ENCODE results near the gene RPS6KB2.

The RPS6KB2 gene

GRCh38 chr11:67428052-67429001 is at the start of gene RPS6KB2:
RPS6KB2 (plus strand) TSS chr11:67428494; CDS start chr11:67428546, 52 bp downstream.
- Histone ChIP-seq H3K4me2 (peak within 1 kb of the TSS; percentile 71), H2AFZ (ENCODE audit: low read depth) (peak within 1 kb of the TSS; percentile 74), H3K36me3 (ENCODE audit: insufficient read depth) (no peaks in the 10 kb centered on the region), H3K27me3 (ENCODE audit: insufficient read depth, low read depth) (no peaks in the 10 kb centered on the region), H4K20me1 (ENCODE audit: insufficient read depth) (no peaks in the 10 kb centered on the region), H3K4me3 (IDR thresholded peaks at IDR 0.05; ENCODE audit: insufficient read depth, low read depth, low read length) (no peak within 1 kb of the TSS), H3K27ac (peak within 1 kb of the TSS; percentile 72), H3K9ac (peak within 1 kb of the TSS; percentile 77), H3K79me2 (ENCODE audit: insufficient read depth, low read depth) (peaks cover 19% of the 10 kb centered on the region), H3K4me1 (ENCODE audit: low read depth, poor library complexity, severe bottlenecking) (peaks cover 8% of the 10 kb centered on the region)
- no peak for TF ChIP-seq CTCF (conservative IDR thresholded peaks at IDR 0.05; ENCODE audit: low read depth, low read length)

GRCh38 chr11:67378544-67378943 is 49.8 kb upstream of the RPS6KB2 start:
- H3K4me2 ChIP-seq = no peak overlapping the region
- H3K27ac ChIP-seq = no peak overlapping the region
- no peaks in the 10 kb centered on the region for H3K79me2 ChIP-seq (ENCODE audit: insufficient read depth, low read depth)
- H2AFZ ChIP-seq (ENCODE audit: low read depth) = no peak overlapping the region
- no peaks in the 10 kb centered on the region for H3K36me3 ChIP-seq (ENCODE audit: insufficient read depth)
- no peak overlapping the region for H3K9ac ChIP-seq
- peaks cover 14% of the 10 kb centered on the region for H3K4me1 ChIP-seq (ENCODE audit: low read depth, poor library complexity, severe bottlenecking)
- TF ChIP-seq CTCF (conservative IDR thresholded peaks at IDR 0.05; ENCODE audit: low read depth, low read length) = no peak
- H4K20me1 ChIP-seq (ENCODE audit: insufficient read depth) = no peaks in the 10 kb centered on the region
- H3K4me3 ChIP-seq (IDR thresholded peaks at IDR 0.05; ENCODE audit: insufficient read depth, low read depth, low read length) = no peak overlapping the region
- H3K27me3 ChIP-seq (ENCODE audit: insufficient read depth, low read depth) = peaks cover 31% of the 10 kb centered on the region

GRCh38 chr11:67379061-67380058 is 48.9 kb upstream of the RPS6KB2 start:
- Histone ChIP-seq H3K27ac (no peak overlapping the region), H3K36me3 (ENCODE audit: insufficient read depth) (no peaks in the 10 kb centered on the region), H3K79me2 (ENCODE audit: insufficient read depth, low read depth) (no peaks in the 10 kb centered on the region), H2AFZ (ENCODE audit: low read depth) (no peak overlapping the region), H3K27me3 (ENCODE audit: insufficient read depth, low read depth) (peaks cover 38% of the 10 kb centered on the region), H3K4me2 (no peak overlapping the region), H3K9ac (no peak overlapping the region), H4K20me1 (ENCODE audit: insufficient read depth) (no peaks in the 10 kb centered on the region), H3K4me3 (IDR thresholded peaks at IDR 0.05; ENCODE audit: insufficient read depth, low read depth, low read length) (no peak overlapping the region), H3K4me1 (ENCODE audit: low read depth, poor library complexity, severe bottlenecking) (peaks cover 7% of the 10 kb centered on the region)
- no peak for TF ChIP-seq CTCF (conservative IDR thresholded peaks at IDR 0.05; ENCODE audit: low read depth, low read length)

DNA sequence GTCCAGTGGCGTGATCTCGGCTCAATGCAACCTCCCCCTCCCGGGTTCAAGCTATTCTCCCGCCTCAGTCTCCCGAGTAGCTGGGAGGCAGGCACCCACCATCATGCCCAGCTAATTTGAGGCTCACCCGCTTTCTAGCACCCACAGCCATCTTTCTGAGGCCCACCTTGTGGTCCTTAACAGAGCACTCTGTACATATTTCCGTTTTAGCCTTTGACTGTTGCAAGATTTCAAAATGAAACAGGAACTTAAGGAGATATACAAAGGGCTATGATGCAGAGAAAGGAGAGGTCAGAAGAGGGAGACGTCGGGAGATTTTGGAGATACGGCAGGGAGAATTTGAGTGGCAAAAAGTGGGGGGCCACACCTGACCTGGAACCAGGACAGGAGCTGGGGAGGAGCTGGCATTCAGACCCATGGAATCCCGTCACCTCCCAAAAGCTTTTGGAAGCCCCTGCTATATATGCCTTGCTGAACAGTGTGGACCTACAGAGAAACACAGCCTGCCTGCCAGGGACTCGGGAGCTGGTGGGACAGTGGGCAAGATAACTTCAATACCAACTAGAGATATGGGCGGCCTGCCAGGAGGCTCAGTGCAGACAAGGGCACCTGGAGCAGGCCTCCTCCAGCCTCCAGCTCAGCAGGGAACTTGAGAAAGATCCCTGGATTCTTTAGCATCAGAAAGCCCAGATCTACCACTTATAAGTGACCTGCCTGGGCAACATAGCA is 46.9 kb upstream of the RPS6KB2 start:
- H3K36me3 ChIP-seq (ENCODE audit: insufficient read depth) = no peaks in the 10 kb centered on the region
- H3K4me2 ChIP-seq = no peak overlapping the region
- no peak overlapping the region for H2AFZ ChIP-seq (ENCODE audit: low read depth)
- H3K4me3 ChIP-seq (IDR thresholded peaks at IDR 0.05; ENCODE audit: insufficient read depth, low read depth, low read length) = no peak overlapping the region
- peaks cover 35% of the 10 kb centered on the region for H3K27me3 ChIP-seq (ENCODE audit: insufficient read depth, low read depth)
- H3K4me1 ChIP-seq (ENCODE audit: low read depth, poor library complexity, severe bottlenecking) = peaks cover 4% of the 10 kb centered on the region
- no peak for TF ChIP-seq CTCF (conservative IDR thresholded peaks at IDR 0.05; ENCODE audit: low read depth, low read length)
- no peak overlapping the region for H3K27ac ChIP-seq
- no peak overlapping the region for H3K9ac ChIP-seq
- H4K20me1 ChIP-seq (ENCODE audit: insufficient read depth) = no peaks in the 10 kb centered on the region
- H3K79me2 ChIP-seq (ENCODE audit: insufficient read depth, low read depth) = no peaks in the 10 kb centered on the region
